HG03159 (cell line): Measurements from ENCODE around the gene WARS2.

Source experiments
- ATAC-seq: cut with Tn5 transposase; IDR thresholded peaks from one replicate; pipeline ENCODE4 v1.9.1; 2021; ENCODE audit warnings: mild to moderate bottlenecking, moderate library complexity; ENCODE audit not compliant: unreplicated experiment

Gene WARS2

DNA sequence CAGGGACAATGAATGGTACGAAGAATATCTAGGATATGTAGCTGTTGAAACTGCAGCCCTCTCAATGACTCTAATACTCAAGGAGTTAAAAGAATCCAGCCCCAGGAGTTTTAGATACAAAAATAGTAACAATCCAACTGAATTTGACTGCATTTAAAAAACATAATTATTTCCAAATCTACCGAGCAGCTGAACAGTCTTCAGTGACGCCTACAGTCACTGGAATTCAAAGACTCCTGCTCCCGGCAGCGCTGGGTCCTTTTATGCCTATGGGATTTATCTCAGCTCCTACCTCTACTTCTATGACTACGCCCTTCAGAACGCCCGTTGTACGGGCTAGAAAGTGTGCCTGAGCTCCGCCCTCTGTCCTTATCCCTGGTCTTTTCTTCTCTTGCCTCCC is 55.7 kb downstream of the WARS2 start:
- ATAC-seq: no peak

DNA sequence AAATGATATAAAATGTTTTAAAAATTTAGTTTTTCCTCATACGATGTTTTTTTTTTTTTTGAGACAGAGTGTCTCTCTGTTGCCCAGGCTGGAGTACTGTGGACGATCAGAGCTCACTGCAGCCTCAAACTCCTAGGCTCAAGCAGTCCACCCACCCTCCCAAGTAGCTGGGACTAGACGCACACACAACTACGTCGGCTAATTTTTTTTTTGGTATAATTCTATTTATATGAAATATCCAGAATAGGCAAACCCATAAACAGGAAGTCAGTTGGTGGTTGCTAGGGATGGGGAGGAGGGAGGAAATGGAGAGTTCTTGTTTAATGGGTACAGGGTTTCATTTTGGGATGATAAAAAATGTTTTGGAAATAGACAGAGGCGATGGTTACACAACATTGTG is 56.5 kb downstream of the WARS2 start:
- no peak for ATAC-seq

DNA sequence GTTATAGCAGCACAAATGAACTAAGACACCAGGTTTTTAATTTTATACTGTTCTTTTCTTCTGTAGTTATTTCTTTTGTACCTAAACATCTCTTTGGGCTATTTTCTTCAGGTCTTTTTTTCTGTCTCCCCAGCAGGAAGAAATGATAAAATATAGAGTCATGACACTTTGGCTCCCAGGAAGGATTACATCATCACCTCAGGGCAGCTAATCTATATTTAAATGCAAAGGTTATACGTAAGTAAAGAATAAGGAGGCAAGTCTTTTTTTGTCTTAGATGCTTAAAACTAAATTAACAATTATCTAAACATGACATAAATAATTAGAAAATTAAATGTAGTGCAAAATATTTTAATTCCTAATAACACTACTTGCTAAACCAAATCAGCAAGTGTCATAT is 57.0 kb downstream of the WARS2 start:
- no peak for ATAC-seq

DNA sequence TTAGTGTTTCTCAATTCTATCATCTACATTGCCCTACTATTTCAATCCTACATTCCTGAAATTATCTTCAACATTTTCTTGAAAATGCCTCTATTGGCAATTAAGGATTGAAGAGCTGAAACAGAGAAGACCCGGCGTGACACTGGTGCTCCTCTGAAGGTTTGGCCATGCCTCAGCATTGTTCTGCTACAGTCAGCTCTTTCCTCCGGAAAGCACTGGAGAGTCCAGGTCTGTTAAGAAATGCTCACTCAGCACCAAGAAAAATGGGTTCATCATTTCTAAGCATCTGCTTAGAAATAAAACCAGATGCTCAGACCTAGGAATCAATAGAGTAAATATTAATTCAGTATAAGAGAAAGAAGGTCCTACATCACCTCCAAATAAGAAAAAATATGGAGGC is 58.8 kb downstream of the WARS2 start:
- no peak for ATAC-seq

DNA sequence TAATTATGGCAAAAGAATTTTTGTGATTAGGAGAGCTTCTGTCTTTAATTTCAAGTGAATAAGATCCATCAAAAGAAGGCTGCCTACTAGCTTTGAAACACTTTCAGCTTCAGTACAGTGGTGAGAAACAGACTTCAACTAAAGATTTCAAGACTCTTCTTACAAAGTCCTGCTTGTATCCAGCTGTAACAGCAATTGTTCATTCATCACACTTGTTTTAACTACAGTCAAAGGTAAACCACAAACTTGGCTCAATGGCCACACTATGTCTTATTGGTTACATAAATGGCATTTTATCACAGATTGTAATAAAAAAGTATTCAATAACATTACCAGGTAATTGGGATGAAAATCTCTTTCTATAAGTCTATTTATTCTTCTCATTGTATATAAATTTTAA is 59.2 kb downstream of the WARS2 start:
- no peak for ATAC-seq

DNA sequence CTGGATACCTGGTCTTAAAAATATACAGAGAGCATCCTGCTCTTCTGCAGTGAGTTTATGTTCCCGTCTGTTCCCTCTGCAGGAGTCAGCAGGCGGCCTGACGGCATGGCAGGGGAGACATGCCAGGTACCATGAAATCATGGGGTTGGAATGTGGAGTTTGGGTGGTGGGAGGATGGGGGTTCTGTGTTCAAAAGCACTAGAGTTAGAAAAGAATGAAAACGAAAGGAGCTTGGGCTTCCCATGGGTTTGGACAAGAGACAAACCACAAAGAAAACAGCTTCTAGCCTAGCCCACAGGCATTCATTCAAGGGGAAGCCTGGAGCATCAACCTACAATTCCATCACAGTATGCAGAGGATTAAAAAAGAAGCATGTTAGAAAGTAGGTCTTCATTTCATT is 59.9 kb downstream of the WARS2 start:
- ATAC-seq: no peak

DNA sequence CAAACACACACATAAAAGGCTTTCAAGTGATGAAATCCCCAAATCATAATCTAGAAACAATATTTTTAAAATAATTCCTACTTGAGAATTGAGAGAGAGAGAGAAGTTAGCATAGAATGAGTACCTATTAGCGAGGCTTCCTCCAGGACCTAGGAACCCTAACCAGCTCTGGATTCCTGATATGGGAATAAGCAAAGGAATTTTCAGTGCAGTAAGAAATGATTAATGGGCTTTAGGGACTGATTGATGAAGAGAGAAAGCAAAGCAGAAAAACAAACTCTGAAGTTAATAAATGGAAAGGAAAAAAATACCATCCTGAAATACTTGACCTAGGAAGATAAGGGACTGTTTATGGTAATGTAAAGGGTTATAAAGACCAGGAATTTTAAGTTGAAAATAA is 60.6 kb downstream of the WARS2 start:
- no peak for ATAC-seq

DNA sequence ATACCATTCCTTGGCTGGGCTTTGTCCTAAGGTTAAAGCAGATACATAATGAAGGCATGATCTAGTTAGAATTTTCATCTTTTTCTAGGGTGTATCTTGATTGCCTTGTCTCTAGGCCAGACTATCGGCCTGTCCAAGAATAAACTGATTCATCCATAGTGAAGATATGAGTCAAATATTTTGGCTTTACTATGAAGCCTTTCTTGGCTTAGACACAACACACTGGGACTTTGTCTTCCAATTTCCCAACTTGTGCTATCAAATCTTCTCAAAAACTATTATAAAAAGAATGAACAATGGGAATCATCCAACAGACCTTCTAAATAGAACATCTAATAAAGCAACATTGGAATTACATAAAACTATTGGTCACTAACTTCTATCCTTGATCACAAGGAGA is 64.8 kb downstream of the WARS2 start:
- no peak for ATAC-seq

DNA sequence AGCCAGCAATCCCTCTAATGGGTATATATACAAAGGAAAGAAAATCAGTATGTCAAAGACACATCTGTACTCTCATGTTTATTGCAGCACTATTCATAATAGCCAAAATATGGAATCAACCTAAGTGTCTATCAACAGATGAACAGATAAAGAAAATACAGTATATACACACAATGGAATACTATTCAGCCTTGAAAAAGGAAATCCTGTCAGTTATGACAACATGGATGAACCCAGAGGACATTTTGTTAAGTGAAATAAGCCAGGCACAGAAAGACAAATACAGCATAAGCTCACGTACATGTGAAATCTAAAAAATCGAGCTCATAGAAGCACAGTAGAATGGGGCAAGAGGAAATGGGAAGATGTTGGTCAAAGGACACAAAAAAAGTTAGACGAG is 69.1 kb downstream of the WARS2 start:
- no peak for ATAC-seq

DNA sequence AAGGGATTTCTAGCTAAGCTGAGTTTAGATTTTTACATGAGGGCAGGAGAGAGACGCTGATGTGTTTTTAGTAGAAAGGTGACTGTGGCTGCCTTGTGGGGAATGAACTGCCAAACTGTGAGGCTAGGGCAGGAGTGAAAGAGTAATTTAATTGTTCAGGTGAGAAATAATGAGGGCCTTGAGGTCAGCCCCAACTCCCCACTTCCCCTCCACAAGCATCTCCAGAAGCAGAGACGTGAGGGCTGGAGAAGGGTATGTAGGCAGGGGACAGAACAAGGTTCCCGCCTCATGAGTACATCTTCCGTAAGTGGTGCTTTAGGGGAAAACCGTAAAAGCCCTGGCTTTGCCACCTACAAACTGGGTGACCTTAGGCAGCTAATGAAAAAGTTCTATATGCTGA is 70.8 kb downstream of the WARS2 start:
- ATAC-seq: no peak

DNA sequence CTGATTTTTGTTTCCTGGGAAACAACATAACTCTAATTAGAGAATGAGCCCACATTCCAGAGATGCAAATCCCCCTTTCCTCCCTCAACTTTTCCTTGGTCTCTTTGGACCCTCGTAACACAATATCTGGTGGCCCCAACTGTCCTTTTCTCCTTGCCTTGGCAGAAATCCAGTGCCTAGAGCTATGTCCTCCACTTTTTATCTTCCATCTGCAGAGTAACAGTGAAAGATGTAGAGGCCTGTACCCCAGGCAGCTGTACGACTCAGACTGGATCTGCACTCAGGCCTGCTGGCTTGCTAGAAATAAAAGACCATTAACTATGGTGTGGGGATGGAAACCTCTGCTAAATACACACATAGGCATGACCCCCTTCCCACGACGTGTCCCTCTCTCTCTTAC is 72.0 kb downstream of the WARS2 start:
- no peak for ATAC-seq

DNA sequence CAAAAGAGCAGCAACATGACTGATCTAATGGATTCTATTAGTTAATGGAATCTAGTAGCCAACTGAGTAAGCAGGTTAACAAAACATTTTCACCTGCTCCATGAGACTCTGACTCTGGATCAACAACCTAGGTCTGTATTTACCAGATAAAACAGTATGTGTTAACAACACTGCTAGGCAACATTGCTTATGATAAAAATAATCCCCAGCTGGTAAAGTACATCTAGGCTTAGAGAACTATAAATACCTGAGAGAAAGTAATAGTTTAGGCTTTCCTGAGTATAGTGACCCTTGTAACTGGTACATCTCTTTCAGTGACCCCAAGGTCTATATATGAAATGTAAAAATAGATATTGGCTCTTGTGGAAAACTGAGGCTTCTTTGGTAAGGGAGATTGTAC is 78.8 kb downstream of the WARS2 start:
- ATAC-seq: no peak

DNA sequence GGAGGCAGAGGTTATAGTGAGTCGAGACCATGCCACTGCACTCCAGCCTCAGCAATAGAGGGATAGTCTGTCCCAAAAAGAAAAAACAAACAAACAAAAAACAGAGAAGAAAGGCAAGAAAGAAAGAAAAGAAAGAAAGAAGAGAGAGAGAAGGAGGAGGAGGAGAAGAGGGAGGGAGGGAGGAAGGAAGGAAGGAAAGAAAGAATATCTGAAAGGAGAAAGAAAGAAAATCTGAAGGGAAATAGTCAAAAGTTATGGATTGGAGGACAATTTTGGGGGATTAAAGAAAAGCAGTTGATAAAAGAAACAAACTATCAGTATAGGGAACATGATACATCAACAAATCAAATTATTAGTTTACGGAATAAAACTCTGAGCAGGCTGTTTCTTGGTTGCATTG is 84.9 kb downstream of the WARS2 start:
- ATAC-seq: no peak

DNA sequence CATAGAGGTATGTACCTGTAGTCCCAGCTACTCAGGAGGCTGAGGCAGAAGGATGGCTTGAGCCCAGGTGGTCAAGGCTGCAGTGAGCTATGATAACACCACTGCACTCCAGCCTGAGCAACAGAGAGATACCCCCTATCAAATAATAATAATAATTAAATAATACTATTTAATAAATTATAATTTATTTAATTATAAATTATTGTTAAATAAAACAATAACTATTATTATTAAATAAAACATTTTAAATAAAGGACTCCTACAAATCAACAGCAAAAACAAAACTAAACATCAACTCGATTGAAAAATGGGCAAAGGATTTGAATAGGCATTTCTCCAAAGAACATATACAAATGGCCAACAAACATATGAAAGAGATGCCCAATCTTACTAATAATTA is 86.5 kb downstream of the WARS2 start:
- ATAC-seq: no peak

DNA sequence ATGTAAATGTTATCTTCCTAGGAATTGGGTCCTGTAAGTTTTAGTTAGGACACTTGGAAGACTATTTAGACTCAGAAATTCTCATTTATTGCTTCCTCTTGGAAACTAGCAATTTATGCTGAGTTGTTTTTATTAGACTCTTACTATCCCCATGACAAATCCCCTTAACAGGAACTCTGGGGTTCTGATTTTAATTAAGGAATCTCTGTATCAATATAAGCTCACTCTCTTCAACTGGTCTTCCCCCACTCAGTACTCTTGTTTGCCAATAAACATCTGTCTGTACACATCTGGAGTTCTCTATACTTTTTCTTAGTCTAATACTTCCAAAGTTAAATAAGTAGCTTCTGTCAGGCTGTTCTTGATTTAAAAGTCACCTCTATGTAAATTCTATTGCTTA is 88.2 kb downstream of the WARS2 start:
- ATAC-seq: no peak

DNA sequence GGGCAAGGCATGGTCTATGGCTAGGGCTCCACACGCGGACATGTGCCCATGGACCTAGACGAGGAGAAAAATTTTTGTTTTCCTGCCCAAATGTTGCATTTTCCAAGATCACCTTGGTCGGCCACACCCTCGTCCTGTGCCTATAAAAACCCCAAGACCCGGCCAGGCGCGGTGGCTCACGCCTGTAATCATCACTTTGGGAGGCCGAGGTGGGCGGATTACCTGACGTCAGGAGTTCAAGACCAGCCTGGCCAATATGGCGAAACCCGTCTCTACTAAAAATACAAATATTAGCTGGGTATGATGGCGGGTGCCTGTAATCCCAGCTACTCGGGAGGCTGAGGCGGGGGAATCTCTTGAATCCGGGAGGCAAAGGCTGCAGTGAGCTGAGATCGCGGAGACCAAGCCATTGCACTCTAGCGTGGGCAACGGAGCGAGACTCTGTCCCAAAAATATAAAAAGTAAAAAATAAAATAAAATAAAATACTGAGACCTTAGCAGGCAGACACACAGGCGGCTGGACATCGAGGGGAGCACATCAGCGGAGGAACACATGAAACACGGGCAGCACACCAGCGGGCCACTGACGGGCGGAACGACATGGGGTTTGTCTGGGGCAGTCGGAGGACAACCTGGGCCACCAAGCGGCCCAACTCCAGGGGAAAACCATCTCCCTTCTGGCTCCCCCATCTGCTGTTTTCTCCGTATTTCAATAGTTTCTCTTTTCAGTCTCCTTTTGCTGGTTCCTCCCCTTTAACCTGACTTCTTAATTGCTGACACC is 91.6 kb downstream of the WARS2 start:
- ATAC-seq: no peak

DNA sequence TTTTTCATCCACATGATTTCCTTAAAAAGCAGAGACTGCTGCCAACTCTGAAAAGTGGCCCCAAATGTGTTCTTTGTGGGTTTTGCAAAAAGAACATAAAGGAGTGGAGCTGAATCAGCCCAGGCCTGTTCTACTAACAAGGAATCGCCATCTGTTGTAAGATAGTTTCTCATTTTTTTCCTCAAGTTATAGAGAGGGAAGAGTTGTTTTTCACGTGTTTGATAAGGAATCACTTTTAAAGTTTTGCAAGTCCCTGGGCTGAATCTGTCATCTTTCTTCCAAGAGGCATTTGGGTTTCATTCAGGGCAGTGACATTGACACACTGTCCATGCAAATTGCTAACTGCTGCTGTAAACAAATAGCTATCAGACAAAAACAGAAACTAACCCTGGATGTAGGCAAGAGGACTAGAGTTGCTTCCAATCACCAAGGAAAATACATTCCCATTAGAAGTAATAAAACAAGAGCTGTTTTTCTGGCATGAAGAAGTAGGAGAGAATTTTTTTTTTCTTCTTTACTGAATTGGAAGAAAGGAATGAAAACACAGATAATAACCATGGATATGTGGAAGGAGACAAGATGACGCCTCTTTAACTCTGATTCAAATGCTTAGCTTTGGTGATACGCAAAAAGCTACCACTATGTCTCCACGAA is 93.5 kb downstream of the WARS2 start:
- ATAC-seq: no peak

DNA sequence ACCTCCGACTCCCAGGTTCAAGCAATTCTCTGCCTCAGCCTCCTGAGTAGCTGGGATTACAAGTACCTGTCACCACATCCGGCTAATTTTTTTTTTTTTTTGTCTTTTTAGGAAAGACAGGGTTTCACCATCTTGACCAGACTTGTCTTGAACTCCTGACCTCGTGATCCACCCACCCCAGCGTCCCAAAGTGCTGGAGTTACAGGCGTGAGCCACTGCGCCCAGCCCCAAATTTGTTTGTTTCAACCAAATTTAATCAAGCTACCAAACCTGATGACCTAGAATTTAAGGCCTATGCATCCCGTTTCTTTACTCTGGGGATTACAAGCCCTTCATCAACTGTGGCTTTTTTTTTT is 94.0 kb downstream of the WARS2 start:
- ATAC-seq: no peak

DNA sequence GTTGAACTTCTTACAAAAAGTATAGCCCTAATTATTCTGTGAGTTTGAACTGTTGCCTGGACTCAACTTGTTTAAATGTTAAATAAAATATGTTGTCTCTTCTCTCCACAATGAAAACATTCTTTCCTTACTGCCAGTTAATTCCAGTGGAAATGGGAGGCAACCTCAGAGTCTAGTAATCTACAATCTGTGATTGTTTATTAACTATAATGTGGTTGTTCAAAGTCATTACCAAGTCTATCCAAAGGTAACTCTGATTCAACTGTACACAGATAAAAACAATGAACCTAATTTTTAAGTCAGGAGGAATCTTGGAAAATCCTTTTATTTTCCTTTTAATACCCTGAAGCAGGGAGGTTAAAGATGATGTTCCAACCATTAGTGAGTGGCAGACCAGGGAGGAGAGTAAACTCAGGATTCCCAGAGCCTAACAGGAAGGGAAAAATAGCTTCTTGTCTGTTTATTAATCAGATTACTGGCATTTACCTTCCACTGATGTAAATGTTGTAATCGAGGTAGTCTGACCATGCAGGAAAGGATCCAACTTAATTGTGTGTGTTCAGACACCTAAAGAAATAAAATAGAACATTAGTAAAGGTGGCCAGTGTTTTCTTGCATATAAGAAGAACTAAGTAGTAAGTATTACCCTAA is 95.2 kb downstream of the WARS2 start:
- no peak for ATAC-seq

DNA sequence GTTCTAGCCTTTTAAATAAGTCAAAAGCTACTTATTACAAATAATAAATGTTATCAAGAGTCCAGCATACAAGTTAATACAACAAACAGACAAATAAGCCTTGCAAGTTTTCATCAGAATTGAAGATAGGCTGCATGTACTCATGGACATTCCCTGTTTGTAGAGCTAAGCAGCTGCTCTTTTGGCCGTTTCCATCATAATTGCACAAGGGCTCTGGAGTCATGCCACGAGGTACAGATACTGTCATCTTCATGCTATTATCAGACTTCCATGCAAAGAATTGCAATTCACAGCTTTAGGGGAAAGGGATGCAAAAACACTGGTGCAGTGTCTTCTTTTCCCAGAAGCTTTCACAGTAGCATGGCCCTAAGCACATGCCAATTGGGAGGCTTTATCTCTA is 99.5 kb downstream of the WARS2 start:
- no peak for ATAC-seq

DNA sequence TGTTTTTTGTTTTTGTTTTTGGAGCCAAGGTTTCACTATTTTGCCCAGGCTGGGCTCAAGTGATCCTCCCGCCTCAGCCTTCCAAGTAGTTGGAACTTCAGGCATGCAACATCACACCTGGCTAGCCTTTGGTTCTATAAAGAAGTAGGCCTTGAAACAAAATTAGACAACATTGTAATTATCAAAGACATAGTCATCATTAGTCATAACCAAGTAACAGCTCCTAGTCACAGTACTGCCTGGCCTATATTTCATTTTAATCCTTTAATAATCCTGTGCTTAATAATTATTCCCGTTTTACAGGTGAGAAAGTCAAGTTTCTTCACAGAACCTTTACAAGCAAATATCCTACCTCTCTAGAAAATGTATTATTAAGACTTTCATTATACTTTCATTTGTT is 100.0 kb downstream of the WARS2 start:
- no peak for ATAC-seq

DNA sequence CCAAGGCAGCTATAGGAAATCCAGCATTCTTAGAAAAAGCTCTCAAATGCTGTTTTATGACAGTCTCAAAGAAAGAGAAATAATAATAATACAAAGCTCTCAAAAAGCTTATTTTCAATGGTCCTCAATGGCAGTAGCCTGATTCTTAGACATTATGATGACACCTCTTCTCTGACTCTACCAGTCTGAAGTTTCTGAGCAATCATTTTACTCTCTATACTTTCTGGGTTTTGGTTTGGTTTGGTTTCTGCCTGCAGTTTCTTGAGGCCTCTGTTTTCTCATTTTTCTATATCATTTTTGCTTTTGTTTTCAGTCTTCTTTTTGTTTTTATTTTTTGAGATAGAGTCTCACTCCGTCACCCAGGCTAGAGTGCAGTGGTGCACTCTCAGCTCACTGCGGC is 102.1 kb downstream of the WARS2 start:
- no peak for ATAC-seq
